ENCODE data around the gene EEF1AKMT3. TPM values are rescaled to one million over a fixed set of nuclear protein-coding genes. Genes with fewer than 3 reads are reported as not detected.

EEF1AKMT3 gene
- total RNA-seq, 1 donor: 8.3 TPM

- TF ChIP-seq CTCF (IDR thresholded peaks at IDR 0.05; ENCODE audit: extremely low read depth, low read depth, low read length): peak; percentile 14
- peaks cover 11% of the 10 kb centered on the region for H3K36me3 ChIP-seq (ENCODE audit: insufficient read depth, low read length)
- H3K4me3 ChIP-seq (ENCODE audit: insufficient read depth, low read length): no peak overlapping the region
Measured at GRCh38 chr12:57775563-57776246, 3.3 kb downstream of the EEF1AKMT3 start.

GRCh38 chr12:57776247-57776587 is 3.8 kb downstream of the EEF1AKMT3 start:
- DNase-seq (ENCODE audit: insufficient read length, low spot score, missing footprints): no peak
- H3K4me2 ChIP-seq (ENCODE audit: insufficient read depth, low read length): no peak overlapping the region
- H3K36me3 ChIP-seq (ENCODE audit: insufficient read depth, low read length): peaks cover 9% of the 10 kb centered on the region

More at GRCh38 chr12:57775563-57776246, 3.3 kb downstream of the EEF1AKMT3 start:
- no peak overlapping the region for H3K4me2 ChIP-seq (ENCODE audit: insufficient read depth, low read length)
- H4K20me1 ChIP-seq (ENCODE audit: insufficient read depth, low read length): no peaks in the 10 kb centered on the region
- no peaks in the 10 kb centered on the region for H3K9me3 ChIP-seq (ENCODE audit: low read depth, low read length)
- H3K79me2 ChIP-seq (ENCODE audit: insufficient read depth, low read length): peaks cover 9% of the 10 kb centered on the region
- H3K27ac ChIP-seq (ENCODE audit: low read depth, low read length): no peak overlapping the region
- H3K4me1 ChIP-seq (ENCODE audit: insufficient read depth, low read length): peaks cover 18% of the 10 kb centered on the region
- no peak for DNase-seq (ENCODE audit: insufficient read length, low spot score, missing footprints)
- H3K27me3 ChIP-seq (ENCODE audit: insufficient read depth, low read length): no peaks in the 10 kb centered on the region
- no peak overlapping the region for H2AFZ ChIP-seq (ENCODE audit: low read length)

GRCh38 chr12:57777367-57777766 is 5.0 kb downstream of the EEF1AKMT3 start:
- Histone ChIP-seq H3K27me3 (ENCODE audit: insufficient read depth, low read length) (no peaks in the 10 kb centered on the region), H3K4me1 (ENCODE audit: insufficient read depth, low read length) (peaks cover 12% of the 10 kb centered on the region), H3K36me3 (ENCODE audit: insufficient read depth, low read length) (peaks cover 9% of the 10 kb centered on the region), H2AFZ (ENCODE audit: low read length) (no peak overlapping the region), H3K27ac (ENCODE audit: low read depth, low read length) (no peak overlapping the region), H3K9me3 (ENCODE audit: low read depth, low read length) (no peaks in the 10 kb centered on the region), H4K20me1 (ENCODE audit: insufficient read depth, low read length) (no peaks in the 10 kb centered on the region), H3K4me3 (ENCODE audit: insufficient read depth, low read length) (no peak overlapping the region), H3K79me2 (ENCODE audit: insufficient read depth, low read length) (peaks cover 7% of the 10 kb centered on the region), H3K4me2 (ENCODE audit: insufficient read depth, low read length) (no peak overlapping the region)
- no peak for TF ChIP-seq CTCF (IDR thresholded peaks at IDR 0.05; ENCODE audit: extremely low read depth, low read depth, low read length)
- DNase-seq (ENCODE audit: insufficient read length, low spot score, missing footprints): no peak

More at GRCh38 chr12:57776247-57776587, 3.8 kb downstream of the EEF1AKMT3 start:
- Histone ChIP-seq H3K9me3 (ENCODE audit: low read depth, low read length) (no peaks in the 10 kb centered on the region), H3K79me2 (ENCODE audit: insufficient read depth, low read length) (peaks cover 7% of the 10 kb centered on the region), H3K27ac (ENCODE audit: low read depth, low read length) (no peak overlapping the region), H3K27me3 (ENCODE audit: insufficient read depth, low read length) (no peaks in the 10 kb centered on the region), H3K4me3 (ENCODE audit: insufficient read depth, low read length) (no peak overlapping the region), H3K4me1 (ENCODE audit: insufficient read depth, low read length) (peaks cover 14% of the 10 kb centered on the region), H4K20me1 (ENCODE audit: insufficient read depth, low read length) (no peaks in the 10 kb centered on the region), H2AFZ (ENCODE audit: low read length) (no peak overlapping the region)
- TF ChIP-seq CTCF (IDR thresholded peaks at IDR 0.05; ENCODE audit: extremely low read depth, low read depth, low read length): no peak

GRCh38 chr12:57777911-57778310 is 5.5 kb downstream of the EEF1AKMT3 start:
- Histone ChIP-seq H4K20me1 (ENCODE audit: insufficient read depth, low read length) (no peaks in the 10 kb centered on the region), H3K4me1 (ENCODE audit: insufficient read depth, low read length) (peaks cover 13% of the 10 kb centered on the region), H3K4me3 (ENCODE audit: insufficient read depth, low read length) (no peak overlapping the region), H3K27me3 (ENCODE audit: insufficient read depth, low read length) (no peaks in the 10 kb centered on the region), H3K4me2 (ENCODE audit: insufficient read depth, low read length) (no peak overlapping the region), H3K27ac (ENCODE audit: low read depth, low read length) (no peak overlapping the region), H3K79me2 (ENCODE audit: insufficient read depth, low read length) (peaks cover 5% of the 10 kb centered on the region), H3K9me3 (ENCODE audit: low read depth, low read length) (no peaks in the 10 kb centered on the region), H2AFZ (ENCODE audit: low read length) (no peak overlapping the region), H3K36me3 (ENCODE audit: insufficient read depth, low read length) (peaks cover 9% of the 10 kb centered on the region)
- TF ChIP-seq CTCF (IDR thresholded peaks at IDR 0.05; ENCODE audit: extremely low read depth, low read depth, low read length): no peak
- DNase-seq (ENCODE audit: insufficient read length, low spot score, missing footprints): no peak
